K562 (cell line): Measurements from ENCODE around the gene SGMS1. TPM values are rescaled to one million over a fixed set of nuclear protein-coding genes. Genes with fewer than 3 reads are reported as not detected.
"Not testable (repeated sequence)": the region's sequence is repeated elsewhere in the genome, so short reads cannot be mapped to it uniquely, and the experiment has no call there.

ENCODE experiments used
- ATF3 ChIP-seq, 2 experiments: fragments of 450-650 bp in 1 of 2; sonication (generic) in 1 of 2; formaldehyde crosslinking in 1 of 2; IDR thresholded peaks in 1 of 2; conservative IDR thresholded peaks in 1 of 2; 2 replicates each; pipeline versions ENCODE4 v1.6.1 to v1.8.1; 2016 to 2023; ENCODE audit warnings: mild to moderate bottlenecking in 2 of 2, moderate library complexity in 2 of 2, inconsistent platforms in 1 of 2, missing genetic modification reagents in 1 of 2
- DMBX1 ChIP-seq: fragments of 250-450 bp; sonication (Bioruptor Pico); IDR thresholded peaks from 2 replicates; pipeline ENCODE4 v1.8.0; 2022; ENCODE audit warnings: inconsistent platforms, mild to moderate bottlenecking, moderate library complexity, borderline replicate concordance
- EP400 ChIP-seq: fragments of 450-650 bp; IDR thresholded peaks from 2 replicates; pipeline ENCODE4 v1.6.1; 2017; ENCODE audit warnings: antibody characterized with exemption, mild to moderate bottlenecking, moderate library complexity
- FOSL1 ChIP-seq: fragments of 200-800 bp; sonication (Bioruptor generic); conservative IDR thresholded peaks from 2 replicates; pipeline ENCODE4 v1.6.1; 2016; ENCODE audit warnings: missing genetic modification characterization, missing compliant biosample characterization
- HOMEZ ChIP-seq: fragments of 250-450 bp; sonication (Bioruptor Pico); IDR thresholded peaks from 2 replicates; pipeline ENCODE4 v1.4.0; 2020; ENCODE audit warnings: mild to moderate bottlenecking, moderate library complexity
- IRF9 ChIP-seq: fragments of 450-650 bp; IDR thresholded peaks from 2 replicates; pipeline ENCODE4 v1.6.1; 2016; ENCODE audit warnings: missing biosample characterization, missing genetic modification characterization
- NR4A1 ChIP-seq, 2 experiments: fragments of 250-450 bp in 1 of 2; fragments of 450-650 bp in 1 of 2; sonication (Bioruptor Pico) in 1 of 2; IDR thresholded peaks; 2 replicates each; pipeline versions ENCODE4 v1.4.0 to v1.6.1; 2016 to 2020; ENCODE audit warnings: mild to moderate bottlenecking in 2 of 2, missing compliant biosample characterization in 1 of 2, missing genetic modification characterization in 1 of 2, moderate library complexity in 1 of 2
- RBFOX2 ChIP-seq: fragments of 200-400 bp; formaldehyde crosslinking; IDR thresholded peaks from 2 replicates; pipeline ENCODE4 v1.6.1; 2017; ENCODE audit warnings: low read depth, mild to moderate bottlenecking, low read length, moderate library complexity
- SMARCC2 ChIP-seq: fragments of 450-650 bp; IDR thresholded peaks from 2 replicates; pipeline ENCODE4 v1.6.1; 2017; ENCODE audit warnings: antibody characterized with exemption, moderate library complexity, mild to moderate bottlenecking, low read depth
- TCF3 ChIP-seq: sonication (generic); formaldehyde crosslinking; IDR thresholded peaks from 2 replicates; pipeline ENCODE4 v1.4.0; 2020; ENCODE audit warnings: mild to moderate bottlenecking, missing genetic modification reagents
- ZBTB11 ChIP-seq, 3 experiments: fragments of 200-800 bp in 1 of 3; fragments of 250-450 bp in 1 of 3; fragments of 450-650 bp in 1 of 3; sonication (Bioruptor Pico) in 1 of 3; sonication (Bioruptor generic) in 1 of 3; formaldehyde crosslinking in 1 of 3; IDR thresholded peaks; 2 replicates each; pipeline versions ENCODE4 v1.6.1 to v1.8.0; 2016 to 2022; ENCODE audit warnings: mild to moderate bottlenecking in 2 of 3, missing genetic modification characterization in 2 of 3, missing compliant biosample characterization in 1 of 3, moderate library complexity in 1 of 3
- ZNF592 ChIP-seq: fragments of 450-650 bp; IDR thresholded peaks from 2 replicates; pipeline ENCODE4 v1.6.1; 2017; ENCODE audit warnings: antibody characterized with exemption, mild to moderate bottlenecking
- polyA plus RNA-seq, 8 experiments: library from polyadenylated mRNA; depleted of rRNA in 4 of 8; stranded (reverse) in 5 of 8; unstranded in 3 of 8; fragments of >200 nt; fragmentation: Nextera tagmentation in 2 of 8; fragmentation: Illumina TruSeq in 1 of 8; extraction: Ambion mirVana in 2 of 8; extraction: Trizol in 1 of 8; gene quantifications; 2 replicates each; pipeline versions ENCODE4 v1.2.1 to v1.2.3, GENCODE V29; 2011 to 2014; ENCODE audit warnings: inconsistent platforms in 1 of 8, missing spikeins in 1 of 8
- total RNA-seq, 7 experiments: library from RNA; depleted of rRNA in 6 of 7; stranded (reverse); fragments of >200 nt in 6 of 7; fragmentation: Illumina TruSeq in 2 of 7; extraction: Trizol in 2 of 7; gene quantifications; 2 replicates each; pipeline versions ENCODE4 v1.2.1 to v1.2.3, GENCODE V29; 2011 to 2021; ENCODE audit warnings: low replicate concordance in 1 of 7

Gene SGMS1
- total and polyA plus RNA-seq, 9 of the 15 experiments (the other 6 are each of a cell fraction or from before 2014, with no cell fraction given) = 22.6 to 232 (median 82.2) TPM

GRCh38 chr10:50355693-50356480 lies 267.9 kb downstream of the SGMS1 start (continued):
- TF ChIP-seq DMBX1 (CRISPR knock-in tag) (peak; percentile 98), EP400 (peak; percentile 68), IRF9 (tag) (peak; percentile 79), ATF3 (IDR thresholded peaks at IDR 0.05) (peak; percentile 19; the same call in 1 of the 2 replicates), ZNF592 (peak; percentile 99), RBFOX2 (peak; percentile 27; the same call in 1 of the 2 replicates), ZBTB11 (CRISPR knock-in tag; IDR thresholded peaks at IDR 0.05) (peak in 1 of 3 experiments; percentile 43; a peak in 1 of 6 replicates), FOSL1 (0 out of 2 replicates have a peak, but pooled peaks have one; percentile 21), NR4A1 (tag; IDR thresholded peaks at IDR 0.05) (peak; percentile 88), SMARCC2 (0 out of 2 replicates have a peak, but pooled peaks have one; percentile 40), HOMEZ (CRISPR knock-in tag) (peak; percentile 6; the same call in 1 of the 2 replicates), TCF3 (CRISPR knock-in tag) (peak; percentile 57)
- TF ChIP-seq ATF3 (CRISPR knock-in tag; conservative IDR thresholded peaks at IDR 0.05); NR4A1 (CRISPR knock-in tag; IDR thresholded peaks at IDR 0.05): not testable (repeated sequence)
- TF ChIP-seq, all 486 proteins: peak for 85; not testable (repeated sequence) for 401
